Measurements from ENCODE around the gene SIX1.

SIX1 gene

GRCh38 chr14:60680511-60680910, 31.2 kb upstream of the SIX1 start:
- DNase-seq (ENCODE audit: low read depth in 2 of 2) = no peak
- TF ChIP-seq CTCF (IDR thresholded peaks at IDR 0.05; ENCODE audit: low read depth, low read length) = no peak
- no peak overlapping the region for H3K4me3 ChIP-seq (replicated peaks in 1 of 2; ENCODE audit: low read depth in 2 of 2, low read length in 2 of 2)

- no peak for TF ChIP-seq CTCF (IDR thresholded peaks at IDR 0.05; ENCODE audit: low read depth, low read length)
- no peak for DNase-seq (ENCODE audit: low read depth in 2 of 2)
- H3K4me3 ChIP-seq (replicated peaks in 1 of 2; ENCODE audit: low read depth in 2 of 2, low read length in 2 of 2) = no peak overlapping the region
Observed at GRCh38 chr14:60679566-60680258, 30.4 kb upstream of the SIX1 start.

- H3K4me3 ChIP-seq (replicated peaks in 1 of 2; ENCODE audit: low read depth in 2 of 2, low read length in 2 of 2) = no peak overlapping the region
- no peak for TF ChIP-seq CTCF (IDR thresholded peaks at IDR 0.05; ENCODE audit: low read depth, low read length)
- no peak for DNase-seq (ENCODE audit: low read depth in 2 of 2)
Observed at GRCh38 chr14:60677701-60678100, 28.4 kb upstream of the SIX1 start.

- no peak overlapping the region for H3K4me3 ChIP-seq (replicated peaks in 1 of 2; ENCODE audit: low read depth in 2 of 2, low read length in 2 of 2)
- DNase-seq (ENCODE audit: low read depth in 2 of 2) = no peak
- no peak for TF ChIP-seq CTCF (IDR thresholded peaks at IDR 0.05; ENCODE audit: low read depth, low read length)
Observed at GRCh38 chr14:60670989-60671388, 21.7 kb upstream of the SIX1 start.

DNA sequence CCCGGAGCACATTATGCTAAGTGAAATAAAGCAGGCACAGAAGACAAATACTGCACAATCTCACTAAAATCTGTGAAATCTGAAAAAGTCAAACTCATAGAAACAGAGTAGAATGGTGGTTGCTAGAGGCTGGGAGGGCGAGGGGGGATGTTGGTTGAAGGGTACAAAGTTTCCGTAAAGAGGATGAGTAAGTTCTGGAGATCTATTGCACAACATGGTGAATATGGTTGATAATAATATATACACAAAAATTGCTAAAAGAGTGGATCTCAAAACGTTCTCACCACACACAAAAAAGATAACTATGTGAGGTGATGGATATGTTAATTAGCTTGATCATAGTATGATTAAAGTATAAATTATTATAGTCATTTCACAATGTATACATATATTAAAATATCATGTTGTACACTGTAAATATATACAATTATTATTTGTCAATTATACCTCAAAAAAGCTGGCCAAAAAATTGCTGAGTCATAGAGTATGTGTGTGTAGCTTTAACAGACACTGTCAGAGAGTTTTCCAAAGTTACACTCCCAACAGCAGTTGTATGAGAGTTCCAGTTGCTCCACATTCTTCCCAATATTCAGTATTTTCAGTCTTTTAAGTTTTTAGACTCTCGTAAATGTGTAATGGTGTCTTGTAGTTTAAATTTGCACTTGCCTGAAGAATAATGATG, 19.3 kb upstream of the SIX1 start:
- TF ChIP-seq CTCF (IDR thresholded peaks at IDR 0.05; ENCODE audit: low read depth, low read length) = no peak
- DNase-seq (ENCODE audit: low read depth in 2 of 2) = peak in 1 of 2 donors; percentile 16

GRCh38 chr14:60665177-60665550, 15.9 kb upstream of the SIX1 start:
- no peak for TF ChIP-seq CTCF (IDR thresholded peaks at IDR 0.05; ENCODE audit: low read depth, low read length)
- no peak for DNase-seq (ENCODE audit: low read depth in 2 of 2)
- H3K4me3 ChIP-seq (replicated peaks in 1 of 2; ENCODE audit: low read depth in 2 of 2, low read length in 2 of 2) = no peak overlapping the region

More for the DNA sequence above, 19.3 kb upstream of the SIX1 start:
- no peak overlapping the region for H3K4me3 ChIP-seq (replicated peaks in 1 of 2; ENCODE audit: low read depth in 2 of 2, low read length in 2 of 2)

All from cardiac fibroblast (primary cell).